Osteocyte (in vitro differentiated cells): ENCODE data around the gene GSTO1. TPM values are rescaled to one million over a fixed set of nuclear protein-coding genes. Genes with fewer than 3 reads are reported as not detected.

ENCODE experiments used
- DNase-seq: peaks from one replicate; pipeline ENCODE4 v3.0.0; 2021; ENCODE audit warnings: mixed read lengths; ENCODE audit not compliant: unreplicated experiment; ENCODE audit errors: extremely low spot score
- H3K27ac Mint-ChIP-seq: one replicate; pipeline ENCODE4 v1.8.0; 2021; ENCODE audit warnings: mild to moderate bottlenecking, mixed read lengths; ENCODE audit not compliant: unreplicated experiment
- H3K27me3 Mint-ChIP-seq: one replicate; pipeline ENCODE4 v1.8.0; 2021; ENCODE audit warnings: mixed read lengths; ENCODE audit not compliant: unreplicated experiment
- H3K36me3 Mint-ChIP-seq: one replicate; pipeline ENCODE4 v1.8.0; 2021; ENCODE audit warnings: mixed read lengths; ENCODE audit not compliant: unreplicated experiment
- H3K4me1 Mint-ChIP-seq: one replicate; pipeline ENCODE4 v1.8.0; 2021; ENCODE audit warnings: mixed read lengths; ENCODE audit not compliant: unreplicated experiment
- H3K4me3 Mint-ChIP-seq: one replicate; pipeline ENCODE4 v1.8.0; 2021; ENCODE audit warnings: mild to moderate bottlenecking, moderate library complexity, mixed read lengths; ENCODE audit not compliant: unreplicated experiment
- H3K9me3 Mint-ChIP-seq: one replicate; pipeline ENCODE4 v1.8.0; 2021; ENCODE audit warnings: mixed read lengths; ENCODE audit not compliant: unreplicated experiment
- CTCF ChIP-seq: fragments of 200-600 bp; sonication (generic); IDR thresholded peaks from 2 replicates; pipeline ENCODE4 v1.5.0; 2021; ENCODE audit warnings: antibody characterized with exemption, mild to moderate bottlenecking, moderate library complexity
- total RNA-seq: library from RNA; stranded (reverse); gene quantifications from 2 replicates; pipeline ENCODE4 v1.2.1, GENCODE V29; 2021

Gene GSTO1
- total RNA-seq, 1 donor from 2014 or later = 77.4 TPM

- Mint-ChIP-seq H3K36me3 (no peaks in the 10 kb centered on the region), H3K4me3 (no peak overlapping the region), H3K4me1 (peaks cover 10% of the 10 kb centered on the region), H3K27ac (no peak overlapping the region), H3K9me3 (no peaks in the 10 kb centered on the region), H3K27me3 (peaks cover 40% of the 10 kb centered on the region)
- peak; percentile 95 for DNase-seq
- peak; percentile 100 for TF ChIP-seq CTCF
Observed at GRCh38 chr10:104291439-104291951, 36.8 kb downstream of the GSTO1 start.

- Mint-ChIP-seq H3K9me3 (no peaks in the 10 kb centered on the region), H3K27ac (no peak overlapping the region), H3K27me3 (peaks cover 29% of the 10 kb centered on the region), H3K4me3 (no peak overlapping the region), H3K36me3 (no peaks in the 10 kb centered on the region), H3K4me1 (peaks cover 10% of the 10 kb centered on the region)
- TF ChIP-seq CTCF = no peak
- DNase-seq = no peak
Observed at GRCh38 chr10:104293011-104293410, 38.3 kb downstream of the GSTO1 start.

- no peak for DNase-seq
- Mint-ChIP-seq H3K27ac (no peak overlapping the region), H3K4me1 (peaks cover 10% of the 10 kb centered on the region), H3K27me3 (peaks cover 21% of the 10 kb centered on the region), H3K9me3 (no peaks in the 10 kb centered on the region), H3K4me3 (no peak overlapping the region), H3K36me3 (no peaks in the 10 kb centered on the region)
- no peak for TF ChIP-seq CTCF
Observed at GRCh38 chr10:104293781-104294321, 39.2 kb downstream of the GSTO1 start.

- Mint-ChIP-seq H3K9me3 (no peaks in the 10 kb centered on the region), H3K4me3 (no peak overlapping the region), H3K36me3 (no peaks in the 10 kb centered on the region), H3K27me3 (peaks cover 5% of the 10 kb centered on the region), H3K4me1 (peaks cover 25% of the 10 kb centered on the region), H3K27ac (no peak overlapping the region)
- no peak for TF ChIP-seq CTCF
- no peak for DNase-seq
Observed at GRCh38 chr10:104296687-104297436, 42.2 kb downstream of the GSTO1 start.
